HepG2 (cell line): ENCODE measurements around the gene UEVLD. TPM values are rescaled to one million over a fixed set of nuclear protein-coding genes. Genes with fewer than 3 reads are reported as not detected.

ENCODE experiments used
- ATF3 ChIP-seq: sonication (generic); formaldehyde crosslinking; IDR thresholded peaks from 2 replicates; pipeline ENCODE4 v1.4.0; 2020; ENCODE audit warnings: missing genetic modification reagents
- ELF3 ChIP-seq: IDR thresholded peaks from 2 replicates; pipeline ENCODE4 v1.6.1; 2016; ENCODE audit warnings: missing genetic modification reagents, missing compliant biosample characterization
- EZH2 ChIP-seq: conservative IDR thresholded peaks from 2 replicates; pipeline ENCODE4 v1.6.1; 2012; ENCODE audit warnings: mild to moderate bottlenecking, low read depth, low read length, moderate library complexity
- FOXP1 ChIP-seq, 2 experiments: fragments of 450-650 bp in 1 of 2; IDR thresholded peaks; 2 replicates each; pipeline ENCODE4 v1.6.1; 2017 to 2018; ENCODE audit warnings: antibody characterized with exemption in 1 of 2
- HIC2 ChIP-seq: sonication (generic); formaldehyde crosslinking; IDR thresholded peaks from 2 replicates; pipeline ENCODE4 v1.9.0; 2022; ENCODE audit warnings: low read depth, missing genetic modification reagents
- HMGA1 ChIP-seq: sonication (generic); formaldehyde crosslinking; conservative IDR thresholded peaks from 2 replicates; pipeline ENCODE4 v1.4.0; 2020; ENCODE audit warnings: missing genetic modification reagents
- KLF16 ChIP-seq, 2 experiments: sonication (generic) in 1 of 2; formaldehyde crosslinking in 1 of 2; IDR thresholded peaks; 2 replicates each; pipeline versions ENCODE4 v1.6.1 to v1.8.0; 2016 to 2023; ENCODE audit warnings: missing genetic modification reagents in 2 of 2, missing compliant biosample characterization in 1 of 2
- PHF20 ChIP-seq: sonication (generic); formaldehyde crosslinking; IDR thresholded peaks from 2 replicates; pipeline ENCODE4 v1.5.0; 2020; ENCODE audit warnings: mild to moderate bottlenecking, missing genetic modification reagents
- SRSF1 ChIP-seq: fragments of 200-400 bp; formaldehyde crosslinking; optimal IDR thresholded peaks from 2 replicates; pipeline ENCODE3; 2017; ENCODE audit warnings: mild to moderate bottlenecking, low read depth, low read length, moderate library complexity
- TAF1 ChIP-seq: sonication (generic); formaldehyde crosslinking; IDR thresholded peaks from 2 replicates; pipeline ENCODE4 v1.4.0; 2020; ENCODE audit warnings: missing genetic modification reagents
- ZNF503 ChIP-seq: sonication (generic); formaldehyde crosslinking; IDR thresholded peaks from 2 replicates; pipeline ENCODE4 v1.4.0; 2020; ENCODE audit warnings: missing genetic modification reagents
- polyA plus RNA-seq, 8 experiments: library from polyadenylated mRNA; depleted of rRNA in 3 of 8; stranded (reverse) in 7 of 8; unstranded in 1 of 8; fragments of >200 nt; fragmentation: Illumina TruSeq in 4 of 8; extraction: Trizol in 4 of 8; gene quantifications; 2 replicates each; pipeline versions ENCODE4 v1.2.1 to v1.2.3, GENCODE V29; 2011 to 2016; ENCODE audit warnings: low read depth in 4 of 8, missing spikeins in 1 of 8, mixed read lengths in 1 of 8; ENCODE audit not compliant: insufficient read depth in 1 of 8
- total RNA-seq, 5 experiments: library from RNA; depleted of rRNA; stranded (reverse); fragments of >200 nt; fragmentation: Illumina TruSeq; extraction: Trizol; gene quantifications; 2 replicates each; pipeline ENCODE4 v1.2.3, GENCODE V29; 2016; ENCODE audit warnings: low read depth in 1 of 5
- TF ChIP-seq, protein P1 (sequence below): sonication (generic); formaldehyde crosslinking; IDR thresholded peaks from 2 replicates; pipeline ENCODE4 v1.4.0; 2020; ENCODE audit warnings: mild to moderate bottlenecking, missing genetic modification reagents
- TF ChIP-seq, protein P2 (sequence below): sonication (generic); formaldehyde crosslinking; IDR thresholded peaks from 2 replicates; pipeline ENCODE4 v1.4.0; 2020; ENCODE audit warnings: mild to moderate bottlenecking, missing genetic modification reagents
- TF ChIP-seq, protein P3 (sequence below): IDR thresholded peaks from 2 replicates; pipeline ENCODE4 v1.6.1; 2018; ENCODE audit warnings: missing genetic modification reagents
- TF ChIP-seq, protein P4 (sequence below): sonication (generic); formaldehyde crosslinking; IDR thresholded peaks from 2 replicates; pipeline ENCODE4 v1.5.0; 2020; ENCODE audit warnings: missing genetic modification reagents, mild to moderate bottlenecking, borderline replicate concordance

UEVLD gene
- total and polyA plus RNA-seq, 2 of the 13 experiments (the other 11 are each of a cell fraction or from before 2014, with no cell fraction given) = 5.7 to 13.7 TPM

DNA sequence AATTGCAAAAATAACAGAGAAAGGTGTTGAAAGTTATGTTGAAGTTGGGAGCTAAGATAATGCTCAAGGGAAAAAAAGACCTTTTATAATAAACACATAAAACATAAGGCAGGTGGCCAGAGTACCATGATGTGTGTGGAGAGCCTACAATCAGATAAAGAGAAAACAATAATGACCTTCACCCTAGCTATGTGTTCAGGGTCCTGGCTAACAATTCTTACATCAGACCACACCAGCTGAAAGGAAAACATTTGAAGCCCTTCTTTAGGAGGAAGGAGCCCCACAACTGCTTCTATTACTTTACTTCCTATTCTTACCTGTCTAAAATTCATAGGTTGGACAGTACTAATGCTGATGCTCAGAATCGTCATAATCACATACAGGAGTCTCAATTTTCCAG, 64.3 kb downstream of the UEVLD start (continued):
- TF ChIP-seq KLF16 (CRISPR knock-in tag; IDR thresholded peaks at IDR 0.05) (0 out of 4 replicates have a peak, but pooled peaks of 1 of the 2 experiments have one; percentile 38), ZNF503 (CRISPR knock-in tag) (no peak), FOXP1 (IDR thresholded peaks at IDR 0.05) (no peak), FOXP1 (CRISPR knock-in tag; IDR thresholded peaks at IDR 0.05) (0 out of 2 replicates have a peak, but pooled peaks have one; percentile 23), HMGA1 (no peak), ELF3 (peak; percentile 29; the same call in 1 of the 2 replicates), TAF1 (CRISPR knock-in tag) (no peak), ATF3 (CRISPR knock-in tag) (no peak), PHF20 (CRISPR knock-in tag) (no peak), HIC2 (CRISPR knock-in tag) (no peak), SRSF1 (no peak), EZH2 (no peak)
- TF ChIP-seq, protein P1, sequence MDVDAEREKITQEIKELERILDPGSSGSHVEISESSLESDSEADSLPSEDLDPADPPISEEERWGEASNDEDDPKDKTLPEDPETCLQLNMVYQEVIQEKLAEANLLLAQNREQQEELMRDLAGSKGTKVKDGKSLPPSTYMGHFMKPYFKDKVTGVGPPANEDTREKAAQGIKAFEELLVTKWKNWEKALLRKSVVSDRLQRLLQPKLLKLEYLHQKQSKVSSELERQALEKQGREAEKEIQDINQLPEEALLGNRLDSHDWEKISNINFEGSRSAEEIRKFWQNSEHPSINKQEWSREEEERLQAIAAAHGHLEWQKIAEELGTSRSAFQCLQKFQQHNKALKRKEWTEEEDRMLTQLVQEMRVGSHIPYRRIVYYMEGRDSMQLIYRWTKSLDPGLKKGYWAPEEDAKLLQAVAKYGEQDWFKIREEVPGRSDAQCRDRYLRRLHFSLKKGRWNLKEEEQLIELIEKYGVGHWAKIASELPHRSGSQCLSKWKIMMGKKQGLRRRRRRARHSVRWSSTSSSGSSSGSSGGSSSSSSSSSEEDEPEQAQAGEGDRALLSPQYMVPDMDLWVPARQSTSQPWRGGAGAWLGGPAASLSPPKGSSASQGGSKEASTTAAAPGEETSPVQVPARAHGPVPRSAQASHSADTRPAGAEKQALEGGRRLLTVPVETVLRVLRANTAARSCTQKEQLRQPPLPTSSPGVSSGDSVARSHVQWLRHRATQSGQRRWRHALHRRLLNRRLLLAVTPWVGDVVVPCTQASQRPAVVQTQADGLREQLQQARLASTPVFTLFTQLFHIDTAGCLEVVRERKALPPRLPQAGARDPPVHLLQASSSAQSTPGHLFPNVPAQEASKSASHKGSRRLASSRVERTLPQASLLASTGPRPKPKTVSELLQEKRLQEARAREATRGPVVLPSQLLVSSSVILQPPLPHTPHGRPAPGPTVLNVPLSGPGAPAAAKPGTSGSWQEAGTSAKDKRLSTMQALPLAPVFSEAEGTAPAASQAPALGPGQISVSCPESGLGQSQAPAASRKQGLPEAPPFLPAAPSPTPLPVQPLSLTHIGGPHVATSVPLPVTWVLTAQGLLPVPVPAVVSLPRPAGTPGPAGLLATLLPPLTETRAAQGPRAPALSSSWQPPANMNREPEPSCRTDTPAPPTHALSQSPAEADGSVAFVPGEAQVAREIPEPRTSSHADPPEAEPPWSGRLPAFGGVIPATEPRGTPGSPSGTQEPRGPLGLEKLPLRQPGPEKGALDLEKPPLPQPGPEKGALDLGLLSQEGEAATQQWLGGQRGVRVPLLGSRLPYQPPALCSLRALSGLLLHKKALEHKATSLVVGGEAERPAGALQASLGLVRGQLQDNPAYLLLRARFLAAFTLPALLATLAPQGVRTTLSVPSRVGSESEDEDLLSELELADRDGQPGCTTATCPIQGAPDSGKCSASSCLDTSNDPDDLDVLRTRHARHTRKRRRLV (CRISPR knock-in tag) = no peak
- TF ChIP-seq, protein P2, sequence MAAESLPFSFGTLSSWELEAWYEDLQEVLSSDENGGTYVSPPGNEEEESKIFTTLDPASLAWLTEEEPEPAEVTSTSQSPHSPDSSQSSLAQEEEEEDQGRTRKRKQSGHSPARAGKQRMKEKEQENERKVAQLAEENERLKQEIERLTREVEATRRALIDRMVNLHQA = no peak
- TF ChIP-seq, protein P3, sequence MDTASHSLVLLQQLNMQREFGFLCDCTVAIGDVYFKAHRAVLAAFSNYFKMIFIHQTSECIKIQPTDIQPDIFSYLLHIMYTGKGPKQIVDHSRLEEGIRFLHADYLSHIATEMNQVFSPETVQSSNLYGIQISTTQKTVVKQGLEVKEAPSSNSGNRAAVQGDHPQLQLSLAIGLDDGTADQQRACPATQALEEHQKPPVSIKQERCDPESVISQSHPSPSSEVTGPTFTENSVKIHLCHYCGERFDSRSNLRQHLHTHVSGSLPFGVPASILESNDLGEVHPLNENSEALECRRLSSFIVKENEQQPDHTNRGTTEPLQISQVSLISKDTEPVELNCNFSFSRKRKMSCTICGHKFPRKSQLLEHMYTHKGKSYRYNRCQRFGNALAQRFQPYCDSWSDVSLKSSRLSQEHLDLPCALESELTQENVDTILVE (CRISPR knock-in tag) = 0 out of 2 replicates have a peak, but pooled peaks have one; percentile 31
- TF ChIP-seq, protein P4, sequence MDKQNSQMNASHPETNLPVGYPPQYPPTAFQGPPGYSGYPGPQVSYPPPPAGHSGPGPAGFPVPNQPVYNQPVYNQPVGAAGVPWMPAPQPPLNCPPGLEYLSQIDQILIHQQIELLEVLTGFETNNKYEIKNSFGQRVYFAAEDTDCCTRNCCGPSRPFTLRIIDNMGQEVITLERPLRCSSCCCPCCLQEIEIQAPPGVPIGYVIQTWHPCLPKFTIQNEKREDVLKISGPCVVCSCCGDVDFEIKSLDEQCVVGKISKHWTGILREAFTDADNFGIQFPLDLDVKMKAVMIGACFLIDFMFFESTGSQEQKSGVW (CRISPR knock-in tag) = no peak
